Activated CD8-positive, alpha-beta memory T cell treated with anti-CD3 and anti-CD28 coated beads, Interleukin-2, amount 50 U/mL, for 48 hours (primary cell): Measurements from ENCODE around the gene GALNT1.

ENCODE experiments used
- DNase-seq: peaks from one replicate; pipeline ENCODE4 v3.0.0-alpha.2; 2020

Gene GALNT1

DNA sequence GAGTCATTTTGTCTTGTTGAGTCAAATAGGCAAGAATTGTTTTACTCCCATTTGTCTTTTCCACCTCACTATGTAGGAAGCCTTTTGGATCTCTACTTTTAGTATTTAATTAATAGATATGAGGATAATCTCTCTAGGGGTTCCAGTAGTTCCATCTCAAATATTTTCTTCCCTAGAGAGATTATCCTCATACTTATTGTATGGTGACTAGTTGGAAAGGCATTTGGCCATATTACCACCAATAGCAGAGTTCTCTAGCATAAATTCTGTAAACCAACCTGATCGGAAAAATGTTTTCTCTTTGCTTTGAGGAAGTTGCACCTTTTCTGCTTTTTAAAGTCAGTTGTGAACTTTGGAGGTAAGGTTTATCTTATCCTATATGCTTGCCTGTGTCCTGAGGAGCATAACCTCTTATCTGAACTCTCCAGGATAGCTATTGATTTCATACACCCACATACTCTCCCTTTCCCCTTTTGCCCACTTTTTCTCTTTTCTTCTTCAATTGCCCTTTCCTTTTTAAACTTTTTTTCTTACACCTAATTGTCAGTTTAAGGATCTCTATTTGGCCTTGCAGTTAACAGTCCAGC is 100.8 kb downstream of the GALNT1 start:
- DNase-seq, result no peak

DNA sequence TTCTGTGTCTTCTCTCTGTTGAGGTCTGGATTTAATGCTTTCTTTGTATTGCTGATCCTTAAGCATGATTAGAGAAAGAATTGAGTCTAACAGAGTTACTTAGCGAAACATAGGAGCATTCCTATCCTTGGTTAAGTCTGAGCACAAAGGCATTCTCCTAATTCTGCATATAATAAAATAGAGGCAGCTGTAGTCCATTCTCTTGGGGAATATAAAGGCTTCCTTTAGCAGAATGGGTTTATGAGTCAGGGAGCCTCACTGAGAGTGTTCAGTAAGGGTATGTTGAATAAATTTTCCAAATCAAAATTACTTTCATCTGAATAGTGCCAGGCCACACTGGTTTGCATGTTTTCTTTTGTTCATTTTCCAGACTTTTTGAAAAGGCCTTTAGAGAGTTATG is 101.5 kb downstream of the GALNT1 start:
- DNase-seq, result no peak

DNA sequence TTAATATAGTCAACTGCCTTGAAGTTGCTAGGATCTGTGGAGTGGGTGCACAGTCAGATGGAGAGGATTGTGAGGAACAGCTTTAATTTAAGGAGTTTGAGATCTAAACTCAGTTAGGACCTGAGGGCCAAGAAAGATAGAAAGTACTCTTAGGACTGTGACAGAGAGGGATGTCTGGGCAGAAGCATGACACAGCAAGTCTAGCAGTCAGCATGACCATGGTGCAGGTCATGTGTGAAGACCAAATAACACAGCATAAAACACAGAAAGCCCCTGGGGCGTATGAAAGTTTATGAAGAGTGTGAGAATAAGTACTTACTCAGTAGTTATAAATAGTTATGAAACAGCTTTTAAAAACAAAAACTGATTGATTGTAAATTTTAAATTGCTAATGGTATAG is 107.2 kb downstream of the GALNT1 start:
- no peak for DNase-seq

DNA sequence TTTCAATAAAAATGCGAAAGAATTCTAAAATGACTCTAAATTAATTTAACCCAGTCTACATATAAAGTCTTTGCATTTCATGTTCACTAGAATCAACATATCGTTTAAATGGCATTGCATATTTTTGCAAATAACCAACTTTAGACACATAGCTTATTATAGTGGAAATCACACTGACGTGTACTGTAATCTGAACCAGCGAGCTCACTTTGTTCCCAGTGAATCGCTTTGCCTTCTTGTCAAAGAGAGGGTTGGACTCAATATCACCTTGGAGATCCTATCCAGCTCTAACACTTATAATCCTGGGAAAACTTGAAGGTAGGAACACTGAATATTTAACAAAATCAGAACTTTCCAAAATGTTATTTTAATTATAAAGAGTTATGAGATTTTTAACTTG is 108.2 kb downstream of the GALNT1 start:
- DNase-seq, result no peak

DNA sequence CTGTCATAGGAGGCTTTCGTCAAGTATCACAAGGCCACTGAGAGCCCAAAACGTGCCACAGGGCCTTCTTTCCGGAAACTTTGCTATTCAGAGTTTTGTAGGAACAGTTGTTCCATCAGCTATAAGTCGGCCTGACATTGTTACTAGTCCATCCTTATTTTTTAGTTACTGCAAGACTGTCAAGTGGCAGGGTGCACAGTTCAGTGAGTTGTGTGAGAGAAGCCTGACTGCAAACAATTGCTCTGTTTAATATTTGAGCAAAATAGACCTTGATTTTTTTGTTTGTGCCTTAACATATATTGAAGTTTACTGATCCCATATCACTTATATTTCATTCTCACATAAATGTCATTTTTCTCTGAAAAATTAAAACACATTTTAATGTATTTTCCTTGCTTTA is 110.1 kb downstream of the GALNT1 start:
- no peak for DNase-seq

DNA sequence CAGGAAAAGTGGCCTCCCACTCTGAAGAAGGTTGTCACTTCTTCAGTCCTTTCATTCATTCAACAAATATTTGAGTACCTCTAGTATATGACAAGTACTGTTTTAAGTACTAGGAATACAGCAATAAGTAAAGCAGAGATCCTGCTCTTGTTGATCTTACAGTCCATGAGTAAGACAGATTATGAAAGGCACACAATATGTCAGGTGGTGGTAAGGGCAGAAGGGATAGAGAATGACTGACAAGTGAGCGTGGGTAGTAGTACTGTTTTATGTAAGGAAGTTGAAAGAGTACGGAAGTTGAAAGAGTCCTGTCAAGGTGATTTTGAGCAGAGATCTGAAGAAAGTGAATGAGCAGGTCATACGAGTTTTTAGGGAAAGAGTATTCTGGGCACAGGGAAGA is 111.3 kb downstream of the GALNT1 start:
- no peak for DNase-seq

DNA sequence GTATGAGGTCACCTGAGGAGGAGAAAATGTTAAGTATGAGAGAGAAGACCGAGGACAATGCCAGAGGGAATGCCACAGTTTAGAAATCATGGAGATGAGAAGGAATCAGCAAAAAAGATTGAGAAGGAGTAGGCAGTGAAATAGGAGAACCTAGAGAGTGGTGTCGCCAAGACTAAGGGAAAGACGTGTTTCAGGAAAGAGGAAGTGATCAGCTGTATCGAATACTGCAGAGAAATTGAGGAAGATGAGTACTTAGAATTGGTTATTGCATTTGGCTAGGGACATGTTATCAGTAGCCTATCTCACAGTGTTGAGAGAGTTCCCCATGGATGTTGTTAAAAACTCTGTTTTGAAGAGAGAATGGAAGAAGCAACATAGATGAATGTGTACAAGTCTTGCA is 112.3 kb downstream of the GALNT1 start:
- no peak for DNase-seq

DNA sequence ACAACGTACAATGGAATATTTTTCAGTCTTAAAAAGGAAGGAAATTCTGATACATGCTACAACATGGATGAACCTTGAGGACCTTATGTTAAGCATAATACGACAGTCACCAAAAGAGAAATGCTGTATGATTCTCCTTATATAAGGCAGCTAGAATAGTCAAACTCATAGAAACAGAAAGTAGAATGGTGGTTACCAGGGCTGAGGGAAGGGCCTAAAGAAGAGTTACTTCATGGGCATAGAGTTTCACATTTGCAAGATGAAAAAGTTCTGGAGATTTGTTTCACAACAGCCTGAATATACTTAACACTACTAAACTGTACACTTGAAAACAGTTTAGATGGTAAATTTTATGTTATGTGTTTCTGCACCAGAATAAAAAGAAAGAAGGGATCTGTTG is 113.3 kb downstream of the GALNT1 start:
- no peak for DNase-seq

DNA sequence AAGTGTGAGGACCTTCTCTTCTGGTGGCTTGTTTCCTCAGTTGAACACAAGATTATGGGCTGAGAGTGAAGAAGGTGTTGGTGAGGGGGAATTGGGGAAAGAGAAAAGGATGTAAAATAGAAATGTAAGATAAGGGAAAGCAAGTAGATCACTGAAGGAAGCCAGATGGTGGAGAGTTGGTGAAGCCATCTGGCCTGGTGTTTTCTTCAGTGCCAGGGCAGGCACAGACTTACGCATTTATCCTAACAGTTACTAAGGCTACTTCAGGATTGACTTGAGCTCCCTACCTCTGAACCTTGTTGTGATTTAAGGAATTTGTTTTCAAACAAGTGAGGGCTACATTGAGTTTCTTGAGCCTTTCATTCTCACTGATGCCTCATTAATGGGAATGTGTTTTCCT is 113.8 kb downstream of the GALNT1 start:
- DNase-seq, result no peak

DNA sequence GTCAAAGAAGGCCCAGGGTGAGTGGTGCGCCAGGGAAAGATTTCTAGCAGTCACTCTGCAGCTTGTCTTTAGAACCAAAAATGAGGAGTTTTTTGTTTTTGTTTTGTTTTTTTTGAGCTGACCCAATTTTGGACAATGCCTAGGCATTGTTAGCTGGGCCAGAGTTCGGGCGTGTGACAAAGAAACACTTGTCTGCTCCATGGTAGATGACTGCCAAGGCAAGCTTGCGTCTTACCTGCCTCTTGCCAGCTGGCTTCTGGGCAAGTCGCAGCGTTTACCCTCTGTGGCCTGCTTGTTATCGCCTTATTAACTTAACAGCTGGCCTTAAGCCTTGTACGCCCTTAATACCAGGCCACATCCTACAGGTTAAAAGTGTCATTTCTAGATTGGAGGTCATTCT is 114.3 kb downstream of the GALNT1 start:
- DNase-seq, result no peak

DNA sequence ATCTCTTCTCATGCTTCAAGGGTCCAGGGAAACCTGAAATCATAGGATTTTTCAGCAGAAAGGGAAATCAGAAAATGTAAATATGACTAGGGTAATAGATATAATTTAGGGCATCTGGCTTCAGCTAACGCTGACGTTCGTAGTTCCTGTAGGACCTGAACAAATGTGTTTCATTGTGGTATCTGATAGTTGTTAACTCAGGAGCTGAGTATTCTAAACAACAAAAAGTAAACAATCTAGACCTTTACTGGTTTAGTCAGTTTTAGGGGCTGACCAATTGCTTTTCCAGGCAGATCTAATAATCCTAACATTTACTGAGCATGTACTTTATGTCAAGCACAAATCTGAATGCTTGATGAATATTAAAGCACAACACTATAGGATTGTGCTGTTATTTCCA is 114.8 kb downstream of the GALNT1 start:
- no peak for DNase-seq

DNA sequence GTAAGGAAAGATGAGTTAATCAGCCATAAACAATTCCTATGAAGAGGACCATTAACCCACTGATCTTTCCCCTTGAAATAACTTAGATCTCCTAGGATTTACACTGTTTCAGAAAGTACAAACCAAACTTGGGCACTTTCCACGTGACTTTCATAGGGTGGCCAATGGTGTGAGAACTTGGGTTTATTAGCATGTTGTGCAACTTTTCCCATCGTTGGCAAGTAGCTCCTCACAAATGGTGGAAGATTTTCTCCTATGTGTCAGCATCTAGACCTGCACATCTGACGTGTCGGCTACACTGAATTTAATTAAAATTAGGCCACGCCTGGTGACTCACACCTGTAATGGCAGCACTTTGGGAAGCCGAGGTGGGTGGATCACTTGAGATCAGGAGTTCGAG is 116.3 kb downstream of the GALNT1 start:
- no peak for DNase-seq

DNA sequence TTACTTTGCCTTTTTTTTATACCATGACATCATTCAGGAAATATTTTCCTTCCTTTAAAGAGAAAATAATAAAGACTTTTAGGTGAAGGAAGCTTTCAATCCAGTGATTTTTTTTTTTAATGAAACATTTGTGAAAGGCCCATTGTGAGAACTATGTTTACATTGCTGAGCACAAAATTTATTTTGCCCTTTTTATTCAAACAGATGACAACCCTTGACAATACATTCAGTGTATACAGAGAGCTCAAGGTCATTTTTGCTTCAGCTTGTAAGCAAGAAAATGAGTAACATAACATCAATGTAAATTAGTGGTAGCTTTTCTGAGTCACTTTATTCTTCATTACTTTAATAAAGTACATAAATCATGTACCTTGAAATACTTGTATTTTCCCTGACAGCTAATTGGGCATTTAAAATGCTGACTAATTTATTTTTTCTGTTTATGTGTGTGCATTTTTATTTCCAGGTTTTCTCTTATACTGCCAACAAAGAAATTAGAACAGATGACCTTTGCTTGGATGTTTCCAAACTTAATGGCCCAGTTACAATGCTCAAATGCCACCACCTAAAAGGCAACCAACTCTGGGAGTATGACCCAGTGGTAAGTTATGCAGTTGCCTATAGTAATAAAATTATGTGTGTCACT is 121.6 kb downstream of the GALNT1 start:
- no peak for DNase-seq

DNA sequence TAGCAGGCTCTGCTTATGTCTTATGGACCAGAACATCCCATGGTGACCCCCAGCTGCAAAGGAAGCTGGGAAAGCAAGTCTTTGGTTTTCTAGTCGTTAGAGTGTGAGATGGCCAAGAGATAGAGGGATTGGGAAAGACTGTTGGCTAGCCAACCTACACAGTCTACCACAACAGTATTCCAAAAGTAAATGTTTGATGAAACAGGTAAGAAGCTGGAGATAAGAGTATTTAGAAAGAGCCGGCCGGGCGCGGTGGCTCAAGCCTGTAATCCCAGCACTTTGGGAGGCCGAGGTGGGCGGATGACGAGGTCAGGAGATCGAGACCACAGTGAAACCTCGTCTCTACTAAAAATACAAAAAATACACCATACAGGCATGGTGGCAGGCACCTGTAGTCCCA is 124.4 kb downstream of the GALNT1 start:
- DNase-seq, result no peak

DNA sequence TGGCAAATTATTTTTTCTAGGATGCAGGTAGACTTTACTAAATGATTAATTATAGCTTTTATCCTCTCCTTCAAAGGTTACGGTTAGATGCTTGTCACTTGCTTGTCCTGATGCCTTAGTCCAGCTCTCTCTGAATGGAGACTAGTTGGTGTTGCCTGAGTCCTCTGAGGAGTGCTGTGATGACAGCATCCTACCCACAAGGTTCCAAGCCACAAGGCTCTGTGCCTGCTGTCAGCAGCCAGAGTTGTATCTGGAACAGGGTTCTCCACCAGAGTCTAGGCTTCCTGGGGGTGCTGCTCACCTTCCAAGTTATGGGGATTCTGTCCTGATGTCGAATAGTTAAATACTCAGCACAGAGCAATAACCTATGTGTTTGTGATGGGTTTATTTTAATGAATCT is 125.7 kb downstream of the GALNT1 start:
- no peak for DNase-seq

DNA sequence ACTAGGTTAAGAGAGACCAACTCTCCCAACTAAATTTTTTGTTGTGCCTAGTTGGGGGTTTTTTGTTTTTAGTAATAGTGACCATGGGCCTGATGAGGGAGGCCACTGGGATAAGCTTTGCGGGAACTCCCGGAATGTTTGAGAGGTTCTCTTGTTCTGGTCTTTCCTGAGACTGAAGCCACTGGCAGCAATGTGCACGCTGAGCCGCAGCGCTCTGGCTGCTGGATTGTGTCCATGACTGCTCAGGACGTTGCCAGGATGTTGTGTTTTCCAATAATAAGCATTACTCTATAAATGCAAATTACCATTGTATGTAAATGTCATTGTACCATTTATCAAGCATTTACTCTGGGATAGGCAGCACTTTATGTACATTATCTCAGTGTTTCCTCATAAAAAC is 126.1 kb downstream of the GALNT1 start:
- no peak for DNase-seq

DNA sequence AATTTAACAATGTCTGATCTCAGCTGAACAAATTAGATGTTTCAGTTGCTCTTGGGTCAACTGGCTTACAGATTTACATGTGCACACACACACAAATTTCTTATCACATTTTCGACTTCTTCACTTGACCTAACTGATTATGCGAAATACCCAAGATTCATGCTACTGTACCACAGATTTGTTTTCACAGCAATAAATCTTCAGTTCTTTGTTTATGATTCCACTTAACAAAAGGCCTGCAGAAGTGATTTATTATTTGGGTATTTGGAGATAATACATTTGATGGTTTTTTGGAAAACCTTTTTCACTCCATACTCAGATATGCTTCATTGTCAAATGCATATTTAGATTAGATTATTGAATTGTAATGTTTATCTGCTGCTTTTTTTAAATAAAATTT is 129.0 kb downstream of the GALNT1 start:
- no peak for DNase-seq

DNA sequence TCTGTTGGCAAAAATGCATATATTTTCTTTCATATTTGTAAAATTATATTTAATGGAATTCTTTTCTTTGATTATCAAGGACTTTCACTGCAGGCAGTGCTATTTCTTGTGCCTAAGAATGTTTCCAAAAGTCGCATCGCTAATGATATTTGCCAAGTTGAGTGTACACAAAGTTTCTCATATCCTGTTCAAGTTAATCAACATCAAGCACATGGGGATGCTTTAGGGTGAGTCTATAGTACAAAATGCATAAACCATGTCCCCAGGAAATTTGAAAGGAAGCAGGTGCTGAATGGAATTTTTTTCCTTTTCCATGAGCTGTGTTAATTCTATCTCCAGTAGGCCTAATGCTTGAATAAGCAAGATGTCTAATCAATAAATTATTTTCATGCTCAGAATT is 129.7 kb downstream of the GALNT1 start:
- no peak for DNase-seq

DNA sequence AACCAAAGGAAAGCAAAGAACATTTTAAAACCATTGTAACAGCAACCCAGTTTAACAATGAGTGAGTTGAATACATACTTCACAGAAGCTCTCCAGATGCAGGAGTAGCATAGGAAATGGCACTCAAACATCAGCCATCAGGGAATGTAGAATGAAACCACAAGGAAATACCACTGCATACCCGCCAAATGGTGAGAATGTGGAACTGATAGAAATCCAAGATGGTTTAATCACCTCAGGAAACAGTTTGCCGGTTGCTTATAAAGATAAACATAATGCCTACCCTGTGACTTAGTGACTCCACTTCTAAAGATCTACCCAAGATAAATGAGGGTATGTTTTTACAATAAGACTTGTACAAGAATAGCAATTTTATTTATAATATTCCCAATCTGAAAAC is 132.0 kb downstream of the GALNT1 start:
- DNase-seq, result no peak

DNA sequence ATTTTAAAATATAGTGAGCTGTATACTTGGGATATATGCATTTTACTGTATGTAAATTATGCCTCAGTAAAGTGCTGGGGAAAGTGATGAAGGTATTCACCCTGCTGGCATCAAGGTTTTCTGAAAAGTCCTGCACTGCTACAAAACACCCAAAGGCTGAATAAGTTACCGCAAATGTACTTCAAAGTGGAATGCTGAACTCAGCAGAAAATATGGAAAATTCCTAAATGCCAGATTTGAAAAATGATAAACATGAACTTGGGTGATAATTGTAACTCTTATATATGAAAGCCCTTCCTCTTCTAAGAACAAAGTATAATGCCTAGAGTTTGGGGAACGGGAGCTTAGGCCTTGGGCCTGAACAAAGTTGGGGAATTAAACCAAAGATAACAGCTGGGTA is 133.0 kb downstream of the GALNT1 start:
- DNase-seq, result no peak

DNA sequence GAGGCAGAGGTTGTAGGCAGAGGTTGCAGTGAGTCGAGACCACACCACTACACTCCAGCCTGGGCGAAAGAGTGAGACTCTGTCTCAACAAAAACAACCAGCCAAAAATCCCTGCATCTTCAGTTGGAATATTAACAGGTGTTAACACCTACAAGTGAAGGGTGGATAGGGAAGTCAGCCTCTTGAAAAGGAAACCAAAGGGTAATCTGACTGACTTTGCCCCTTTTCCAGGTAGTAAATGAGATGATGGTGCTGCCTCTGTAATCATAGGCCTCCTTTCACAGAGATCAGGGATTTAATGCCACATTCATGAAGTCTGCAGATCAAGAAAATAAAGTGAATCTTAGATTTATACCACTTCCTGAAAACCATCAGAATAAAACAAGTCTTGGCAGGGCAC is 133.6 kb downstream of the GALNT1 start:
- no peak for DNase-seq

DNA sequence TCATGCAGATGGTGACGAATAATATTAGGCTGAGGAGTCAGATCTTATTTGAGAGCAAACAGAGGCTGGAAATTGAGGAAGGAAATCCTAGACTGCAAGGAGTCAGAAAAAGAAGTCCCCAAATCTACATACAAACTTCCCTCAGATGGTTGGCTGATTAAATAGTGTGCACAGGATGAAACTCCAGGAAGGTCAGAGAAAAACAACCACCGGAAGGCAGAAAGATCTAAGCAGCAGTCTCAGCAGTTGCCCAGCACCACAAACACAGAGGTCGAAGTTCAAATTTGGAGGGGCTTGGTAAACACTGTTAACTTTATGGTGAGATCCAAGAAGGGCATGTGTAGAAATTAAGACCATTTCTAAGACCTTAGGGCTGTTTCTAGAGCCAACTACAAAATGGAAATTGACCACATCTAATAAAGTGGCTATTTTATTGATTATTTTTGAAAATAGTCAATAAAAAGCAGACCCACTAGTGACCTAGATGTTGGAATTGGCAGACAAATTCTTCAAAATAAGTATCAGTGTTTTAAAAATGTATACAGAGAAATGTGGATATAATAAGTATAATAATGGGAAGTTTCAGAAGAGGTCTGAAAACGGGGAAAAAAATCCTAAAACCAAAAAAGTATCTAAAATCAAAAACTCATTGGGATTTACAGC is 134.8 kb downstream of the GALNT1 start:
- DNase-seq, result no peak

DNA sequence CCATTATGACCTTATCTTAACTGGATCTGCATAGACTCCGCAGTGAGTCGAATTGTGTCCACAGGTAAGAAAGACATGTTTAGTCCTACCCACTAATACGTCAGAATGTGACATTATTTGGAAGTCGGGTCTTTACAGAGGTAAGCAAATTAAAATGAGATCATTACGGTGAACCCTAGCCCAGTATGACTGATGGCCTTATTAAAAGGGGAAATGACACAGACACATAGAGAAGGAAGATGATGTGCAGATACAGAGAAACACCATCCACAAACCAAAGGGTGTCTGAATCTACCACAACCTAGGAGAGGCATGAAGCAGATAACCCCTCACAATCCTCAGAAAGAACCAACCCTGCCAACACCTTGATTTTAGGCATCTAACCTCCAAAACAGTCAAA is 135.6 kb downstream of the GALNT1 start:
- no peak for DNase-seq

DNA sequence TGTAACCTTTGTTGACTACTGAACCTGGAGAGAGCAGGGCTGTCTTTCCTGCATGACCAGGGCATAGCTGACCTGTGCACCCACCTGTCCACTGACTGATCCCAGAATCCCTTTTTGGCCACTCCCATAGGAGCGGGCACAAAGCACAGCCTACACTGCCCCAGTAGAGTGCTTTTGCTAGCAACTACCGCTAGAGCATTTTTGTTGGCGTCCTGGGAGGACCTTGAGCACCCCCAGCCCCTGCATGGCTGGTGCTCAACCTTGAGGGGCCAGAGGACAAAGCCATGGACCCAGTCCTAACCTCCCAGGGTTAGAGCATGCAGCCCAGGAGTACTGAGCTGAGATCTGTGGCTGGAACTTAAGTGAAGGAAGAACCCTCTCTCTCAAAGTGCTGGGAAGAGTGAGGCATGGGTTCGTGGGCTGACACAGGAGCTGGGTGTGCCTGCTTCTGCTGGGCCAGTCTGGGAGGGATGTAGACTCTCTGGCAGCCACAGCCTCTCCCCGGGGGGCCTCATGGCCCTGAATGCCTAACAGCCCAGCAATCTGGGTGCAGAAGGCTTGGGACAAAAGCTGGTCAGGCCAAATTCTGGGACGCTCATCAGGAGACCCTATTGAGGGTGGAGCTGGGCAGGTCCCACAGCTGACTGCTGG is 140.0 kb downstream of the GALNT1 start:
- no peak for DNase-seq
